Liver (tissue), 9 donors: ENCODE results near the gene UCKL1. TPM values are rescaled to one million over a fixed set of nuclear protein-coding genes. Genes with fewer than 3 reads are reported as not detected.

Experiments
- DNase-seq: peaks from one replicate; pipeline ENCODE4 v3.0.0-alpha.2; 2017; ENCODE audit warnings: low spot score
- H3K27ac ChIP-seq, 2 donors: one replicate each; pipeline ENCODE4 v1.7.0; 2013; ENCODE audit warnings: inconsistent platforms in 2 of 2, low read length in 2 of 2, control low read depth in 1 of 2, low read depth in 1 of 2, mild to moderate bottlenecking in 1 of 2
- H3K27me3 ChIP-seq, 4 donors: one replicate each; pipeline versions ENCODE4 v1.6.1 to v1.7.0; 2013; ENCODE audit warnings: low read length in 3 of 4, inconsistent platforms in 1 of 4, mild to moderate bottlenecking in 1 of 4, moderate library complexity in 1 of 4; ENCODE audit not compliant: control insufficient read depth in 4 of 4, insufficient read depth in 4 of 4
- H3K36me3 ChIP-seq, 4 donors: one replicate each; pipeline versions ENCODE4 v1.6.1 to v1.7.0; 2013; ENCODE audit warnings: low read length in 3 of 4, mild to moderate bottlenecking in 3 of 4, low read depth in 1 of 4, moderate library complexity in 1 of 4; ENCODE audit not compliant: control insufficient read depth in 4 of 4, insufficient read depth in 3 of 4
- H3K4me1 ChIP-seq, 4 donors: one replicate each; pipeline versions ENCODE4 v1.6.1 to v1.7.0; 2013; ENCODE audit warnings: low read length in 3 of 4, mild to moderate bottlenecking in 3 of 4, moderate library complexity in 1 of 4; ENCODE audit not compliant: control insufficient read depth in 4 of 4, insufficient read depth in 4 of 4
- H3K4me3 ChIP-seq, 3 donors: one replicate each; pipeline versions ENCODE4 v1.6.1 to v1.7.0; 2013; ENCODE audit warnings: low read length in 3 of 3, control low read depth in 1 of 3, low read depth in 1 of 3, mild to moderate bottlenecking in 1 of 3
- H3K9ac ChIP-seq, 2 donors: one replicate each; pipeline ENCODE4 v1.7.0; 2013; ENCODE audit warnings: low read length in 2 of 2, mild to moderate bottlenecking in 2 of 2, moderate library complexity in 2 of 2, control low read depth in 1 of 2, low read depth in 1 of 2
- H3K9me3 ChIP-seq, 4 donors: one replicate each; pipeline versions ENCODE4 v1.6.1 to v1.7.0; 2013; ENCODE audit warnings: low read length in 3 of 4; ENCODE audit not compliant: control insufficient read depth in 4 of 4
- FOXA1 ChIP-seq: IDR thresholded peaks from 2 replicates; pipeline ENCODE4 v1.6.1; 2016; ENCODE audit warnings: antibody characterized with exemption
- FOXA2 ChIP-seq: IDR thresholded peaks from 2 replicates; pipeline ENCODE4 v1.6.1; 2016; ENCODE audit warnings: antibody characterized with exemption
- GABPA ChIP-seq, 2 donors: IDR thresholded peaks in 1 of 2; conservative IDR thresholded peaks in 1 of 2; 2 replicates each; pipeline ENCODE4 v1.6.1; 2016; ENCODE audit warnings: antibody characterized with exemption in 2 of 2, mild to moderate bottlenecking in 1 of 2, moderate library complexity in 1 of 2
- HNF4A ChIP-seq, 2 donors: conservative IDR thresholded peaks; 2 replicates each; pipeline ENCODE4 v1.6.1; 2016; ENCODE audit warnings: antibody characterized with exemption in 2 of 2, mild to moderate bottlenecking in 2 of 2
- HNF4G ChIP-seq: IDR thresholded peaks from 2 replicates; pipeline ENCODE4 v1.6.1; 2016; ENCODE audit warnings: antibody characterized with exemption
- JUND ChIP-seq, 2 donors: IDR thresholded peaks; 2 replicates each; pipeline ENCODE4 v1.6.1; 2016; ENCODE audit warnings: antibody characterized with exemption in 2 of 2
- NR2F2 ChIP-seq: IDR thresholded peaks from 2 replicates; pipeline ENCODE4 v1.6.1; 2016; ENCODE audit warnings: antibody characterized with exemption
- RAD21 ChIP-seq, 2 donors: IDR thresholded peaks; 2 replicates each; pipeline ENCODE4 v1.6.1; 2016; ENCODE audit warnings: antibody characterized with exemption in 2 of 2, mild to moderate bottlenecking in 2 of 2
- TAF1 ChIP-seq: conservative IDR thresholded peaks from 2 replicates; pipeline ENCODE4 v1.6.1; 2016; ENCODE audit warnings: antibody characterized with exemption, mild to moderate bottlenecking
- YY1 ChIP-seq: IDR thresholded peaks from 2 replicates; pipeline ENCODE4 v1.6.1; 2016; ENCODE audit warnings: antibody characterized with exemption, mild to moderate bottlenecking
- WGBS: extraction: QIAGEN DNeasy Blood & Tissue Kit; methylation state at CpG from one replicate; pipeline ENCODE4 v1.1.7; 2013; 5-methylcytosine and 5-hydroxymethylcytosine counted together
- polyA plus RNA-seq, 2 donors: library from polyadenylated mRNA; stranded (reverse) in 1 of 2; unstranded in 1 of 2; fragments of 200-250 nt in 1 of 2; fragments of >200 nt in 1 of 2; fragmentation: Nextera tagmentation in 1 of 2; extraction: Ambion mirVana in 1 of 2; gene quantifications; one replicate each; pipeline versions ENCODE4 v1.2.1 to v1.2.3, GENCODE V29; 2013 to 2015
- total RNA-seq, 2 donors: library from RNA; depleted of rRNA; stranded (reverse); fragments of >200 nt; gene quantifications; one replicate each; pipeline ENCODE4 v1.2.3, GENCODE V29; 2014
- TF ChIP-seq, protein P1 (sequence below): IDR thresholded peaks from 2 replicates; pipeline ENCODE4 v1.6.1; 2016; ENCODE audit warnings: antibody characterized with exemption
- TF ChIP-seq, protein P2 (sequence below): IDR thresholded peaks from 2 replicates; pipeline ENCODE4 v1.6.1; 2016; ENCODE audit warnings: antibody characterized with exemption
- TF ChIP-seq, protein P3 (sequence below): IDR thresholded peaks from 2 replicates; pipeline ENCODE4 v1.6.1; 2016; ENCODE audit warnings: antibody characterized with exemption, mild to moderate bottlenecking
- TF ChIP-seq, protein P4 (sequence below): IDR thresholded peaks from 2 replicates; pipeline ENCODE4 v1.6.1; 2016; ENCODE audit warnings: antibody characterized with exemption
- donor health status: healthy.
- donor health status: healthy.
- donor health status: healthy.
- donor health status: healthy.
- donor health status: healthy.

UCKL1 gene
- total and polyA plus RNA-seq, 4 donors: 16.4 to 20.4 (median 18.3) TPM

DNA sequence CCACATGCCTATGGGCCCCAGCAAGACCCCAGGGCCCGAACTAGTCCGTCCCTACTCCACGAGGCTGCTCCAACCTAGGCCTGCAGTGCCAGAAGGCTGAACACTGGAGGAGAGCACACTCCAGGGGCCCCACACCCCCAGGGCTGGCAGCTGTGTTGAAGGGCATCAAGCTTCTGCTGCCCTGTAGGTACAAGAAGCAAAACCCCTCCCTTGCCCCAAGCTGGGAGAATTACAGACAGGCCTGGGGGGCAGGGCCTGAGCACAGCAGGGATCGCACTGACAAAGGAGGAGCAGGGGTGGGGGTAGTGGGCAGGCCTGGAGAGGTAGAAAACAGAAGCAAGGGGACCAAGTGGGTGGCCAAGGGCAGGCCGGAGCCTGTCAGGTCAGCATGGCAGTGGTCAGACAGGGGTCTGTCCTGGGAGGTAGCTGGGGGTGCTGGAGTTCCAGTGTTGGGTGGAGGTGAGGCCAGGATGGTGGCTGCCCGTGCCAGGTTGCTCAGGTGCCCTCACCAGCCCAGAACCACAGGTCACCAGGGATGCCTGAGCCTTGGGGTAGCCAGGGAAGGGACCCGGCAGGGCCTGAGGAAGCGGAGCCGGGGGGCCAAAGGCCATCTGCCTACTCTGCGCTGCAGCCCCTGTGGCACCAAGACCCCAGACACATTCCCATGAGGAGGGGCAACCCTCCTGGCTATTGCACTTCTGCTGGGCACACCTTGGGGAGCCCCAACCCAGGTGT lies 2.9 kb upstream of the UCKL1 start:
- DNase-seq: no peak
- Histone ChIP-seq H3K9me3 (no peaks in the 10 kb centered on the region), H3K27me3 (no peaks in the 10 kb centered on the region), H3K4me3 (no peak overlapping the region), H3K9ac (no peak overlapping the region), H3K27ac (no peak overlapping the region), H3K4me1 (peaks cover 15 to 38% (median 27%) of the 10 kb centered on the region in 4 donors), H3K36me3 (peaks cover 5 to 42% (median 14%) of the 10 kb centered on the region in 4 donors)
- 94% methylated on average over 10 of the region's 10 CpGs for WGBS
- TF ChIP-seq HNF4A (conservative IDR thresholded peaks at IDR 0.05) (no peak), GABPA (IDR thresholded peaks at IDR 0.05 in 1 of 2, conservative IDR thresholded peaks at IDR 0.05 in 1 of 2) (no peak)

DNA sequence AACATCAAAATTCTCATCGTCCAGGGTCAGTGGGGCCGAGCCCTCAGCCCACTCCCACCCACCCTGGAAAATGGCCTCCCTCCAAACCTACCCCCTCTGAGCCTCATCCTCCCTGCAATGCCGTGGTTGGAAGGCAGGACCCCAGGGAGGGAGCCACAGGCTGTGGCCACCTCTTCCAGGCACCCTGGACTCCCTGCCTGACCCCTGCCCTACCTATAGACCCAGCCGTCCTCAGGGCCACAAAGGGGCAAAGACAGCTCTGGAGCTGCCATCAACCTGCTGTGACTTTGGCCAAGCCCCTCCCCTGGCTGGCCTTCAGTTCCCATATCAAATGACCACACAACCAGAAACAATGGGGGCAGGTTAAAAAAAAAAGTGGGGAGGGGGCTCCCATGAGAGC lies 2.3 kb upstream of the UCKL1 start:
- no peak for DNase-seq
- no peaks in the 10 kb centered on the region for H3K9me3 ChIP-seq
- TF ChIP-seq, protein P1, sequence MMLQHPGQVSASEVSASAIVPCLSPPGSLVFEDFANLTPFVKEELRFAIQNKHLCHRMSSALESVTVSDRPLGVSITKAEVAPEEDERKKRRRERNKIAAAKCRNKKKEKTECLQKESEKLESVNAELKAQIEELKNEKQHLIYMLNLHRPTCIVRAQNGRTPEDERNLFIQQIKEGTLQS: no peak
- TF ChIP-seq, protein P2, sequence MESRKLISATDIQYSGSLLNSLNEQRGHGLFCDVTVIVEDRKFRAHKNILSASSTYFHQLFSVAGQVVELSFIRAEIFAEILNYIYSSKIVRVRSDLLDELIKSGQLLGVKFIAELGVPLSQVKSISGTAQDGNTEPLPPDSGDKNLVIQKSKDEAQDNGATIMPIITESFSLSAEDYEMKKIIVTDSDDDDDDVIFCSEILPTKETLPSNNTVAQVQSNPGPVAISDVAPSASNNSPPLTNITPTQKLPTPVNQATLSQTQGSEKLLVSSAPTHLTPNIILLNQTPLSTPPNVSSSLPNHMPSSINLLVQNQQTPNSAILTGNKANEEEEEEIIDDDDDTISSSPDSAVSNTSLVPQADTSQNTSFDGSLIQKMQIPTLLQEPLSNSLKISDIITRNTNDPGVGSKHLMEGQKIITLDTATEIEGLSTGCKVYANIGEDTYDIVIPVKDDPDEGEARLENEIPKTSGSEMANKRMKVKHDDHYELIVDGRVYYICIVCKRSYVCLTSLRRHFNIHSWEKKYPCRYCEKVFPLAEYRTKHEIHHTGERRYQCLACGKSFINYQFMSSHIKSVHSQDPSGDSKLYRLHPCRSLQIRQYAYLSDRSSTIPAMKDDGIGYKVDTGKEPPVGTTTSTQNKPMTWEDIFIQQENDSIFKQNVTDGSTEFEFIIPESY: no peak
- TF ChIP-seq HNF4A (conservative IDR thresholded peaks at IDR 0.05) (no peak), RAD21 (IDR thresholded peaks at IDR 0.05) (no peak), HNF4G (no peak), NR2F2 (no peak), YY1 (no peak), FOXA1 (no peak), JUND (IDR thresholded peaks at IDR 0.05) (no peak), GABPA (IDR thresholded peaks at IDR 0.05 in 1 of 2, conservative IDR thresholded peaks at IDR 0.05 in 1 of 2) (no peak), FOXA2 (no peak), TAF1 (no peak)
- TF ChIP-seq, protein P3, sequence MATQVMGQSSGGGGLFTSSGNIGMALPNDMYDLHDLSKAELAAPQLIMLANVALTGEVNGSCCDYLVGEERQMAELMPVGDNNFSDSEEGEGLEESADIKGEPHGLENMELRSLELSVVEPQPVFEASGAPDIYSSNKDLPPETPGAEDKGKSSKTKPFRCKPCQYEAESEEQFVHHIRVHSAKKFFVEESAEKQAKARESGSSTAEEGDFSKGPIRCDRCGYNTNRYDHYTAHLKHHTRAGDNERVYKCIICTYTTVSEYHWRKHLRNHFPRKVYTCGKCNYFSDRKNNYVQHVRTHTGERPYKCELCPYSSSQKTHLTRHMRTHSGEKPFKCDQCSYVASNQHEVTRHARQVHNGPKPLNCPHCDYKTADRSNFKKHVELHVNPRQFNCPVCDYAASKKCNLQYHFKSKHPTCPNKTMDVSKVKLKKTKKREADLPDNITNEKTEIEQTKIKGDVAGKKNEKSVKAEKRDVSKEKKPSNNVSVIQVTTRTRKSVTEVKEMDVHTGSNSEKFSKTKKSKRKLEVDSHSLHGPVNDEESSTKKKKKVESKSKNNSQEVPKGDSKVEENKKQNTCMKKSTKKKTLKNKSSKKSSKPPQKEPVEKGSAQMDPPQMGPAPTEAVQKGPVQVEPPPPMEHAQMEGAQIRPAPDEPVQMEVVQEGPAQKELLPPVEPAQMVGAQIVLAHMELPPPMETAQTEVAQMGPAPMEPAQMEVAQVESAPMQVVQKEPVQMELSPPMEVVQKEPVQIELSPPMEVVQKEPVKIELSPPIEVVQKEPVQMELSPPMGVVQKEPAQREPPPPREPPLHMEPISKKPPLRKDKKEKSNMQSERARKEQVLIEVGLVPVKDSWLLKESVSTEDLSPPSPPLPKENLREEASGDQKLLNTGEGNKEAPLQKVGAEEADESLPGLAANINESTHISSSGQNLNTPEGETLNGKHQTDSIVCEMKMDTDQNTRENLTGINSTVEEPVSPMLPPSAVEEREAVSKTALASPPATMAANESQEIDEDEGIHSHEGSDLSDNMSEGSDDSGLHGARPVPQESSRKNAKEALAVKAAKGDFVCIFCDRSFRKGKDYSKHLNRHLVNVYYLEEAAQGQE: no peak
- TF ChIP-seq, protein P4, sequence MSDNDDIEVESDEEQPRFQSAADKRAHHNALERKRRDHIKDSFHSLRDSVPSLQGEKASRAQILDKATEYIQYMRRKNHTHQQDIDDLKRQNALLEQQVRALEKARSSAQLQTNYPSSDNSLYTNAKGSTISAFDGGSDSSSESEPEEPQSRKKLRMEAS: no peak
- no peaks in the 10 kb centered on the region for H3K27me3 ChIP-seq
- H3K27ac ChIP-seq: no peak overlapping the region
- 65% methylated on average over 4 of the region's 4 CpGs for WGBS
- H3K4me1 ChIP-seq: peaks cover 20 to 44% (median 33%) of the 10 kb centered on the region in 4 donors
- no peak overlapping the region for H3K4me3 ChIP-seq
- peaks cover 5 to 36% (median 10%) of the 10 kb centered on the region in 4 donors for H3K36me3 ChIP-seq
- no peak overlapping the region for H3K9ac ChIP-seq
